ENCODE results near the gene HDAC4.

DNA sequence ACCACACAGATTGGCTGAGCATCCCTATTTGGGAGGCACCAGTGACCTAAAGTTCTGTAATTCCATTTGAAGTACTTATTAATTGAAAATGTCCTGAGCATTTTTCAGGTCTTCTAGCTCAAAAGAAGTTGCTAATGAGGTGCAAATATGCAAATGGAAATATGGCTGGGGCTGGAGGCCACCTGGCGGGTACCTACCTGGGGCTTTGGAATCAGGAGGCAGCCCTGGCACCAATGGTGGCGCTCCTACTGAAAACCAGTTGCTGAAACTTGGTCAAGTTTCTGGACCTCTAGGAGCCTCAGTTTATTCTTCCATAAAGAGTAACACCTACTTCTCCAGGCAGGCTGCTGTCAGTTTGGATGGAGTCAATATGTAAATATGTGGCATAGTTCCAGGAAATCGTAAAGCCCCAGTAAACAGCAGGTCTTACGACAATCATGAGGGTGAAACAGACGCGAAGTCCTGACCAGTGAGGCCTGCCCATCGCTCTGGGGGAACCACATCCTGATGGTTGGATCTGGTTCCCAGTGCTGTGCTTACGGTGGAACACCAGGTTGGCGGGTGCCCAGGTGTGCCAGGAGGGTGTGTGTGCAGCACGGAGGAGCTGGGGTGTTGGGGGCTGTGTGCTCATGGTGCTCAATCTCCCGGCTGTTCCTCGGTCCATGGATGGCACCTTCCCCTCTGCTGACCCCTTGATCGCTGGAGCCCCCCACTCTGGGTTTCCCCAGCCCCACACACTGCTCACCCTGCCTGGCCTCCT, 366.8 kb downstream of the HDAC4 start:
- TF ChIP-seq POLR2AphosphoS5 (IDR thresholded peaks at IDR 0.05) = no peak
- TF ChIP-seq, protein P1, sequence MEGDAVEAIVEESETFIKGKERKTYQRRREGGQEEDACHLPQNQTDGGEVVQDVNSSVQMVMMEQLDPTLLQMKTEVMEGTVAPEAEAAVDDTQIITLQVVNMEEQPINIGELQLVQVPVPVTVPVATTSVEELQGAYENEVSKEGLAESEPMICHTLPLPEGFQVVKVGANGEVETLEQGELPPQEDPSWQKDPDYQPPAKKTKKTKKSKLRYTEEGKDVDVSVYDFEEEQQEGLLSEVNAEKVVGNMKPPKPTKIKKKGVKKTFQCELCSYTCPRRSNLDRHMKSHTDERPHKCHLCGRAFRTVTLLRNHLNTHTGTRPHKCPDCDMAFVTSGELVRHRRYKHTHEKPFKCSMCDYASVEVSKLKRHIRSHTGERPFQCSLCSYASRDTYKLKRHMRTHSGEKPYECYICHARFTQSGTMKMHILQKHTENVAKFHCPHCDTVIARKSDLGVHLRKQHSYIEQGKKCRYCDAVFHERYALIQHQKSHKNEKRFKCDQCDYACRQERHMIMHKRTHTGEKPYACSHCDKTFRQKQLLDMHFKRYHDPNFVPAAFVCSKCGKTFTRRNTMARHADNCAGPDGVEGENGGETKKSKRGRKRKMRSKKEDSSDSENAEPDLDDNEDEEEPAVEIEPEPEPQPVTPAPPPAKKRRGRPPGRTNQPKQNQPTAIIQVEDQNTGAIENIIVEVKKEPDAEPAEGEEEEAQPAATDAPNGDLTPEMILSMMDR (IDR thresholded peaks at IDR 0.05) = no peak
- TF ChIP-seq EP300 (IDR thresholded peaks at IDR 0.05) = no peak
